Lung (tissue), 12 donors: ENCODE results near the gene TRABD2B. TPM values are rescaled to one million over a fixed set of nuclear protein-coding genes. Genes with fewer than 3 reads are reported as not detected.

ENCODE experiments used
- ATAC-seq: fragments of 200-7000 bp; cut with Tn5 transposase; one replicate; pipeline ENCODE4 v1.9.1; 2020; ENCODE audit warnings: moderate number of reproducible peaks; ENCODE audit not compliant: insufficient read depth, low FRiP score
- DNase-seq, 3 donors: peaks; one replicate each; pipeline ENCODE4 v3.0.0-alpha.2; 2013 to 2017
- H3K27ac ChIP-seq, 2 donors: one replicate each; pipeline ENCODE4 v1.5.1; 2013; ENCODE audit warnings: mild to moderate bottlenecking in 2 of 2, moderate library complexity in 2 of 2, control low read depth in 1 of 2, inconsistent platforms in 1 of 2, low read depth in 1 of 2, low read length in 1 of 2
- H3K27me3 ChIP-seq, 3 donors: one replicate each; pipeline ENCODE4 v1.5.1; 2013; ENCODE audit warnings: low read length in 2 of 3; ENCODE audit not compliant: control insufficient read depth in 3 of 3, insufficient read depth in 3 of 3
- H3K36me3 ChIP-seq, 4 donors: one replicate each; pipeline ENCODE4 v1.5.1; 2013; ENCODE audit warnings: low read length in 4 of 4, mild to moderate bottlenecking in 1 of 4, moderate library complexity in 1 of 4; ENCODE audit not compliant: control insufficient read depth in 4 of 4, insufficient read depth in 4 of 4
- H3K4me1 ChIP-seq, 5 donors: one replicate each; pipeline ENCODE4 v1.5.1; 2013; ENCODE audit warnings: low read length in 5 of 5, mild to moderate bottlenecking in 2 of 5, moderate library complexity in 1 of 5; ENCODE audit not compliant: control insufficient read depth in 5 of 5, insufficient read depth in 5 of 5
- H3K4me3 ChIP-seq: one replicate; pipeline ENCODE4 v1.5.1; 2013; ENCODE audit warnings: mild to moderate bottlenecking, control low read depth, moderate library complexity
- H3K9ac ChIP-seq, 2 donors: one replicate each; pipeline ENCODE4 v1.5.1; 2013; ENCODE audit warnings: low read length in 2 of 2, control low read depth in 1 of 2; ENCODE audit not compliant: insufficient read depth in 1 of 2
- H3K9me3 ChIP-seq, 4 donors: one replicate each; pipeline ENCODE4 v1.5.1; 2013; ENCODE audit warnings: low read length in 3 of 4, mild to moderate bottlenecking in 1 of 4, moderate library complexity in 1 of 4; ENCODE audit not compliant: control insufficient read depth in 4 of 4, insufficient read depth in 3 of 4
- CTCF ChIP-seq: IDR thresholded peaks from 2 replicates; pipeline ENCODE4 v1.5.1; 2012; ENCODE audit warnings: mild to moderate bottlenecking; ENCODE audit errors: control extremely low read depth, extremely low read depth
- WGBS, 2 donors: extraction: QIAGEN DNeasy Blood & Tissue Kit; methylation state at CpG; one replicate each; pipeline ENCODE4 v1.1.7; 2013; 5-methylcytosine and 5-hydroxymethylcytosine counted together
- polyA plus RNA-seq, 2 donors: library from polyadenylated mRNA; stranded (reverse); fragments of 200-250 nt; gene quantifications; one replicate each; pipeline ENCODE4 v1.2.1, GENCODE V29; 2013
- total RNA-seq, 2 donors: library from RNA; depleted of rRNA in 1 of 2; stranded (reverse); fragments of >200 nt in 1 of 2; gene quantifications; one replicate each; pipeline ENCODE4 v1.2.1, GENCODE V29; 2014 to 2021
- donor health status: control.
- donor health status: control.
- donor health status: Bipolar disorder and iron deficiency.
- donor health status: healthy.
- donor health status: DM: yes; HTN: yes; CAD: no.

TRABD2B gene
- total and polyA plus RNA-seq, 4 donors: 0.37 to 1.9 (median 0.64) TPM

GRCh38 chr1:47713975-47714767, 283.0 kb downstream of the TRABD2B start:
- Histone ChIP-seq H3K9me3 (no peaks in the 10 kb centered on the region), H3K4me1 (peaks cover 0 to 12% (median 4%) of the 10 kb centered on the region in 5 donors), H3K9ac (no peak overlapping the region), H3K27ac (no peak overlapping the region), H3K36me3 (no peaks in the 10 kb centered on the region), H3K27me3 (peaks cover 0 to 72% (median 50%) of the 10 kb centered on the region in 3 donors), H3K4me3 (no peak overlapping the region)
- no peak for DNase-seq
- WGBS, 2 donors: 81 to 87% methylated on average over 4 of the region's 4 CpGs
- no peak for ATAC-seq
- TF ChIP-seq CTCF: no peak

- peaks cover 0 to 19% (median 5%) of the 10 kb centered on the region in 5 donors for H3K4me1 ChIP-seq
- DNase-seq (no peak), ATAC-seq (no peak)
- no peak for TF ChIP-seq CTCF
- WGBS, 2 donors: 75 to 79% methylated on average over 9 of the region's 9 CpGs
- H3K27me3 ChIP-seq: peaks cover 0 to 76% (median 56%) of the 10 kb centered on the region in 3 donors
- H3K27ac ChIP-seq: no peak overlapping the region
- H3K9me3 ChIP-seq: no peaks in the 10 kb centered on the region
- H3K4me3 ChIP-seq: no peak overlapping the region
- H3K36me3 ChIP-seq: no peaks in the 10 kb centered on the region
- H3K9ac ChIP-seq: no peak overlapping the region
Measured at GRCh38 chr1:47713333-47713953, 283.7 kb downstream of the TRABD2B start.

GRCh38 chr1:47712596-47713299, 284.4 kb downstream of the TRABD2B start:
- H3K9ac ChIP-seq: no peak overlapping the region
- 66 to 71% methylated on average over 16 of the region's 16 CpGs for WGBS, 2 donors
- peaks cover 0 to 22% (median 5%) of the 10 kb centered on the region in 5 donors for H3K4me1 ChIP-seq
- no peak overlapping the region for H3K27ac ChIP-seq
- ATAC-seq: no peak
- no peaks in the 10 kb centered on the region for H3K36me3 ChIP-seq
- H3K27me3 ChIP-seq: peaks cover 0 to 80% (median 60%) of the 10 kb centered on the region in 3 donors
- H3K4me3 ChIP-seq: no peak overlapping the region
- no peak for DNase-seq
- no peaks in the 10 kb centered on the region for H3K9me3 ChIP-seq
- no peak for TF ChIP-seq CTCF
